Bronchial epithelial cell (primary cell): ENCODE results near the gene FZD7. TPM values are rescaled to one million over a fixed set of nuclear protein-coding genes. Genes with fewer than 3 reads are reported as not detected.

ENCODE experiments used
- DNase-seq: peaks from one replicate; pipeline ENCODE4 v3.0.0-alpha.2; 2010; ENCODE audit warnings: low read depth
- FAIRE-seq: peaks from 2 replicates; lab custom pipeline; 2011; peaks lifted over from hg19 to GRCh38; lab: Jason Lieb, UNC
- H3K27me3 ChIP-seq: 2 replicates; pipeline ENCODE4 v1.5.1; 2011; ENCODE audit warnings: low read length; ENCODE audit not compliant: control insufficient read depth, insufficient read depth
- H3K36me3 ChIP-seq: 2 replicates; pipeline ENCODE4 v1.5.1; 2011; ENCODE audit warnings: low read length; ENCODE audit not compliant: control insufficient read depth, insufficient read depth
- H3K4me3 ChIP-seq: 2 replicates; pipeline ENCODE4 v1.5.1; 2011; ENCODE audit warnings: mild to moderate bottlenecking, low read depth, low read length, control low read depth
- CTCF ChIP-seq: IDR thresholded peaks from 2 replicates; pipeline ENCODE4 v1.5.1; 2011; ENCODE audit warnings: mild to moderate bottlenecking, moderate library complexity, low read length, control low read depth, inconsistent platforms; ENCODE audit not compliant: insufficient read depth, severe bottlenecking
- total RNA-seq: library from RNA; depleted of rRNA; stranded (reverse); fragments of >200 nt; gene quantifications from 2 replicates; pipeline ENCODE4 v1.2.1, GENCODE V29; 2014

The FZD7 gene
- total RNA-seq, 1 donor from 2014 or later = 1.8 TPM

DNA sequence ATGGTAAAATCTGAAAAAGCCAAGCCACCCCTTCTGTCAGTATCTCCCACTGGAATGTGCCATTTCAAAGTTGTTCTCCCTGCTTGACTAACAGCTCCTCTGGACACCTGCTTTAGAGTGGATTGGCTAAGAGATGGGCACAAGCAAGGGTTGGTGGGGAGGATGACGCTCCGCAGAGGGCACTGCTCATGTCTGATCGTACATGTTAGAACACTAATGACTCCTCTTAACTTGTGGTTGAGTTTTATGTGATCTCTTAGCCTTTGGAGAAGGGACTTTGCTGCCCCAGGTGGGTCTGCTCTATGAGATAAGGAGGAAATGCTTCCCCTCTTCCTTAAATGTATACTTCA is 31.2 kb downstream of the FZD7 start:
- peak; percentile 52 for FAIRE-seq
- no peak for DNase-seq
- TF ChIP-seq CTCF = no peak
- no peak overlapping the region for H3K4me3 ChIP-seq
- H3K36me3 ChIP-seq = no peaks in the 10 kb centered on the region
- H3K27me3 ChIP-seq = no peaks in the 10 kb centered on the region

- DNase-seq (no peak), FAIRE-seq (no peak)
- Histone ChIP-seq H3K4me3 (no peak overlapping the region), H3K27me3 (no peaks in the 10 kb centered on the region), H3K36me3 (no peaks in the 10 kb centered on the region)
- TF ChIP-seq CTCF = no peak
Measured at GRCh38 chr2:202065876-202066275, 32.2 kb downstream of the FZD7 start.

GRCh38 chr2:202066875-202067274 is 33.2 kb downstream of the FZD7 start:
- Histone ChIP-seq H3K27me3 (no peaks in the 10 kb centered on the region), H3K36me3 (no peaks in the 10 kb centered on the region), H3K4me3 (no peak overlapping the region)
- no peak for TF ChIP-seq CTCF
- FAIRE-seq = no peak
- DNase-seq = no peak

- FAIRE-seq = no peak
- DNase-seq = no peak
- Histone ChIP-seq H3K27me3 (no peaks in the 10 kb centered on the region), H3K36me3 (no peaks in the 10 kb centered on the region), H3K4me3 (no peak overlapping the region)
- TF ChIP-seq CTCF = no peak
Measured at GRCh38 chr2:202067589-202067988, 33.9 kb downstream of the FZD7 start.

DNA sequence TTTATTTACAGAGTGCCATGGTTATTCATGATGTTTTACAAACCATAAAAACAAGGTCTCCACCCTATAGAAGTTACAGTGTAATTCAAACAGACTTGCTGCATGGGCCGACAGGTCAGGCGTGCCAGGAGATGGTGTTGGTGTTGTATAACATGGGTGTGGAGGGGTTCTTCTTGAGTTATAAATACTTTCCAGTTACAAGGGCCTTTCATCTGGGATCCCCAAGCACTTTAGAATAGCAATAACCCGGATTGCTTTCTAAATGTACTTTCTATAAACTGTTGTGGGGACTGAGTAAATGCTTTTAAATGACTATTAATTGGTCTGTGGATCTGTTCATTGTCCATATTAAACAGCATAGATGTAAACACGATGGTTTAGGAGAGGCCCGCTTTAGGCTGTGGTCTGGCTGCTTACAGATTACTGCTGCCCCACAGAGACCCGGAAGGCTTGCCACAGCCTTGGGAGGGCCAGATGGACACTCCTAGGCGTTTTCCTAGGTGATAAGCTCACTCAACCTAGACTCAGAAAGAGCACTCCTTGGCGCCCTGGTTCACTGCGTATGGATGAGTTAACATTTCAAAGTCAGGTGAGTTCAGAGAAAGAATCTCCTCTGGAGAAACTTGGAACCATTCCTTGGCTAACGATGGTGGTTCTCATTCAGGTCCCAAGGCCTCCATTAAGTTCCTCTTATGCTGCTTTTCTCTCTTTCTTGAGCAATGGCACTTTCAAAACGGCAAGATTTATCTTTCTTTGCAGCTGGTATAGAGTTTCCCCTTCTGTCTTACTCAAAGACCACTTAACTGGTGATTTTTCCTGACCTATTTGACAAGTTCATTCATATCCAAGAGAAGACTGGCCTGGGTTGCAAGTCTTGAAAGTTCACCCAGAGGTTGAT is 35.8 kb downstream of the FZD7 start:
- DNase-seq (no peak), FAIRE-seq (no peak)
- H3K36me3 ChIP-seq = no peaks in the 10 kb centered on the region
- no peak for TF ChIP-seq CTCF
- H3K27me3 ChIP-seq = no peaks in the 10 kb centered on the region
- no peak overlapping the region for H3K4me3 ChIP-seq
